ENCODE data around the gene ALPG.
"Not testable (repeated sequence)": the region's sequence is repeated elsewhere in the genome, so short reads cannot be mapped to it uniquely, and the experiment has no call there.

The ALPG gene

DNA sequence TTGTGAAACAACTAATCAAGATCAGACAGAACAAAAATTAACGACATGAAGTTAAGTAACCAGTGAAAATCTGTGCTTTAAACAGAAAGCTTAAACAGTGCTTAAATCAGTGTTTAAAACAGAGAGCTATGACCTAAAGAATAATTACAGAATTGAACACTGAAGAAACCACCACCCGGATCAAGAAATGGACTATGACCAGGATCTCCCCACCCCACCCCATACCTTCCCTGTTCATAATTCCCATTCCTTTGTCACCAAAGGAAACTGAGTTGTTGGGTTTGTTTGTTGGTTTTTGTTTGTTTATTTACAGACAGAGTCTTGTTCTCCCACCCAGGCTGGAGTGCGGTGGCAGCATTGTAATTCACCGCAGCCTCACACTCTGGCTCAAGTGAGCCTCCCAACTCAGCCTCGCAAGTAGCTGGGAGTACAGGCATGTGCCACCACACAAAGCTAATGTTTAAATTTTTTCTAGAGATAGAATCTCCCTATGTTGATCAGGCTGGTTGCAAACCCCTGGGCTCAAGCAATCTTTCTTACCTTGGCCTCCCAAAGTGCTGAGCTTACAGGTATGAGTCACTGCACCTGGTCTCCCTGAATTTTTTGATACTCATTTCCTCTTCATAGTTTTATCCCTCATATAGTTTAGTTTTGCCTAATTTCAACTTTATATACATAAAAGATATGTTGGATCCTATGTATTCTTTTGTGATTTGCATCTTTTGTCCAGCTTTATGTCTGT lies 8.2 kb upstream of the ALPG start:
- DNase-seq = no peak

DNA sequence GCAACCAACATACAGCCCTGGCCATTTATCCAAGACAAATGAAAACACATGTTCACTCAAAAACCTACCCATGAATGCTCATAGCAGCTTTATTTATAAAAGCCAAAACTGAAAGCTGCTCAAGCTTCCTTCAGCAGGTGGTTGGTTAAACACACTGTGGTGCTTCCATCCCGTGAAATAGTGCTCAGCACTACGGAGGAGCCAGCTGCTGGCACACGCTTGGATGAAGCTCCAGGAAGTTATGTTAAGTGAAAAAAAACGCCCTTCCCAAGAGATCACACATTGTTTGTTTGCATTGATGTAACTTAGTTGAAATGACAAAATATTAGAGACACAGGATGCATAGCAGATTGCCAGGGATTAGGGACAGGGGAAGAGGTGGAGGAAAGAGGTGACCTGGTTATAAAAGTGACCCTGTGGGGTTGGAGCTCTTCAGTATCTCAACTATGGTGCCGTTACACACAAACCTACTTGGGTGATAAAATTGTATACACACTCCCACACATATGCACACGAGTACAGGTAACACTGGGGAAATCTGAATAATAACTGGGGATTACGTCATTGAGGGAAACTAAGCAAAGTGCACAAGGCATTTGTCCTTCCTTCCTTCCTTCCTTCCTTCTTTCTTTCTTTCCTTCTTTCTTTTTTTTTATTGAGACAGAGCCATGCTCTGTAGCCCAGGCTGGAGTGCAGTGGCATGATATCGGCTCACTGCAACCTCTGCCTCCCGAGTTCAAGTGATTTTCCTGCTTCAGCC lies 6.2 kb upstream of the ALPG start:
- peak; percentile 7 for DNase-seq

DNA sequence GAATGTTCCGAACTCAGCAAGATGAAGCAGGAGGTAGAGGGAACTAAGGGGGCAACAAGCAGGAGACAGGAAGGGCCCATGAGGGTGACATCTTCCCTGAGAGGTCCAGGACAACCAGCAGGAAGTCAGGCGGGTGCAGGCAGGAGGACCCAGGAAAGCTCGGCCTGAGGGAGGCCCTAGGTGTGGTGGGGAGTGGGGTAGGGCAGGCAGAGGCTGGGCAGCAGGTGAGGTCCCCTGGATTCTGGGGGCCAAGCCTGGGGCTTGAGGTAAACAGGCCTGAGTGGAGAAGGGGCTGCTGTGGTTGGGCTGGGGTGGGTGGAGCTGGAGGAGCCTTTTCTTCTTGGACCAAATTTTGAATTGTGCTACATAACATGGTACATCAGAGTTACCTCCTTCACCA lies 4.1 kb upstream of the ALPG start:
- no peak for DNase-seq

DNA sequence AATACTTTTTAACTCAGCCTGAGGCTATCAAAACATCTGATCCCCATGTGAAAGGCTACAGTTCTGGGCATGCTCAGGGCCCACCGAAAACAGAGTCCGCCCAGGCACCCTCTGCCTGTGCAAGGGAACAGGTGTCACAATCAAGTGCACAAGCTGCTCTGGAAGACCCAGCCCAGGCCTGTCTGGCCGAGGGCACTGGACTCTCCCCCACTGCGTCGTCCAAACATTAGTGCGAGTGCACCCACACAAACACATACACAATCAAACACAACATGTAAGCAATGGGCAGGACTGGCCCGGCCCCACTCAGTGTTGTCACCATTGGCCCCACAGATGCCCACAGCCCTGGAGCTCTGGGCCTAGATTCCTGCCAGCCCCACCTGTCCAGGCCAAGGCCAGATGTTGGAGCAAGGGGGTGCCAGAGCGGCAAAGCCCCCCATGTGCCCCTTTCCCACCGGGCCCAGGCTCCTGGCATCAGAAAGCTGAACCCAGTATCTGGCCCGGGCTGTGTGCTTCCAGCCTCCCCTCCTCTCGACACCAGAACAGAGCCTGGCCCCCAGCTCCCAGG lies 617 bp upstream of the ALPG start:
- DNase-seq = no peak

DNA sequence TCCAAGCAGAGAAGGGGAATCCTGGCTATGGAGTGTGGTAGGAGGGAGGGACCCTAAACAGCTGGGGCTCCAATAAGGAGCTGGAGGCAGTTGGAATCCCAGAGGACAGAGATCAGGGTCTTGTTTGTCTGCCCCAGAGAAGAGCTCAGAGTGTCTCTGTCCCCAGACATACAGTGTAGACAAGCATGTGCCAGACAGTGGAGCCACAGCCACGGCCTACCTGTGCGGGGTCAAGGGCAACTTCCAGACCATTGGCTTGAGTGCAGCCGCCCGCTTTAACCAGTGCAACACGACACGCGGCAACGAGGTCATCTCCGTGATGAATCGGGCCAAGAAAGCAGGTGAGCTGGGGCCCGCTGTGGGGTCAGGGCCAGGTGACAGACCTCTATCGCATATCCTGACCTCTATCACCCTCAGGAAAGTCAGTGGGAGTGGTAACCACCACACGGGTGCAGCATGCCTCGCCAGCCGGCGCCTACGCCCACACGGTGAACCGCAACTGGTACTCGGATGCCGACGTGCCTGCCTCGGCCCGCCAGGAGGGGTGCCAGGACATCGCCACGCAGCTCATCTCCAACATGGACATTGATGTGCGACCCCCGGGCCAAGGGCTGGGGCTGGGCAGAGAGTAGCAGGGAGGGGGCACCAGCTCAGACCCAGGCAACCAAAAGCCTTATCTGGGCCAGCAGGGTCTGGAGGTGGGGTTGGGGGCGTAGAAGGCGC lies 945 bp downstream of the ALPG start:
- not testable (repeated sequence) for DNase-seq

DNA sequence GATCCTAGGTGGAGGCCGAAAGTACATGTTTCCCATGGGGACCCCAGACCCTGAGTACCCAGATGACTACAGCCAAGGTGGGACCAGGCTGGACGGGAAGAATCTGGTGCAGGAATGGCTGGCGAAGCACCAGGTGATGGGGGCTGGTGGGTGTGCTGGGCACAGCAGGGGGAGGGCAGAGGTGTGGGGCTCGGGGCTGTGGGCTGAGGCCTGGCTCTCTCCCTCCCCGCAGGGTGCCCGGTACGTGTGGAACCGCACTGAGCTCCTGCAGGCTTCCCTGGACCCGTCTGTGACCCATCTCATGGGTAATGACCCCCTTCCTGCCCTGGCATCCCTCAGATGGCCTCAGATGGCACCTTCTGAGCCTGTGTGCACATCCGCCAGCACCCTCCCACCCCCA lies 1.6 kb downstream of the ALPG start:
- DNase-seq = not testable (repeated sequence)

DNA sequence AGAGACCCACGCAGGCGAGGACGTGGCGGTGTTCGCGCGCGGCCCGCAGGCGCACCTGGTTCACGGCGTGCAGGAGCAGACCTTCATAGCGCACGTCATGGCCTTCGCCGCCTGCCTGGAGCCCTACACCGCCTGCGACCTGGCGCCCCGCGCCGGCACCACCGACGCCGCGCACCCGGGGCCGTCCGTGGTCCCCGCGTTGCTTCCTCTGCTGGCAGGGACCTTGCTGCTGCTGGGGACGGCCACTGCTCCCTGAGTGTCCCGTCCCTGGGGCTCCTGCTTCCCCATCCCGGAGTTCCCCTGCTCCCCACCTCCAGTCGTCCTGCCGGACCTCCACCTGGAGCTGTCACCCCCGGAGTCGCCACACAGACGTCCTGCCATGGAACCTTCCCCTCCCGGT lies 3.0 kb downstream of the ALPG start:
- not testable (repeated sequence) for DNase-seq

DNA sequence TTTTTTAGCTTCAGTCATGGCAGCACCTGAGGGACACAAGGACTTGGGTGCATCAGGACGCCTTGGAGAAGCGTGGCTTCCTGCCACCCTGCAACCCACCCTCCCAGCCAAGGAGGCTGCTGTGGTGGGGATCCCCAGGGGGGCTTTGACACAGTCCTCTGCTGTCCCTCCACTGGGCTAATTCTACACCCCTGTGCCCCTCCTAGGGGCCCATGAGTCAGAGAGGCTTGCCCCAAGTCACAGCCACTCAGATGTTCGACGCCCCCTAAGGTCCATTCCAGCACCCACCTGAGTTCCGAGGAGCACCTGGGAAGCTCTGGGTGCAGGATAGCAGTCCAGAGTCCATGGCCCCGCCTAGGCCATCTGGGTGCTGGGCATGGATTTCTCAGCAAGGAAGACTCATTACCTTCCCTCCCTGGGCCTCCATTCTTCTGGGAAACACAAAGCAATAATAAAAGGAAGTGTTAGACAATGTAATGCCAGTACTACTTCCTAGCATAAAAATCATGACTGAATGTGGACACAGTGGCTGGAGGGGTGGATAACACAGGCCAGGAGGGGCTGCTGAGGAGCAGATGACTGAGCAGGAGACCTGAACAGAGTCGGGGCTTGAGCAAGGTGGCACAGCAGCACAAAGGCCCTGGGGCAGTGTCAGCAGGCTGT lies 3.7 kb downstream of the ALPG start:
- no peak for DNase-seq

DNA sequence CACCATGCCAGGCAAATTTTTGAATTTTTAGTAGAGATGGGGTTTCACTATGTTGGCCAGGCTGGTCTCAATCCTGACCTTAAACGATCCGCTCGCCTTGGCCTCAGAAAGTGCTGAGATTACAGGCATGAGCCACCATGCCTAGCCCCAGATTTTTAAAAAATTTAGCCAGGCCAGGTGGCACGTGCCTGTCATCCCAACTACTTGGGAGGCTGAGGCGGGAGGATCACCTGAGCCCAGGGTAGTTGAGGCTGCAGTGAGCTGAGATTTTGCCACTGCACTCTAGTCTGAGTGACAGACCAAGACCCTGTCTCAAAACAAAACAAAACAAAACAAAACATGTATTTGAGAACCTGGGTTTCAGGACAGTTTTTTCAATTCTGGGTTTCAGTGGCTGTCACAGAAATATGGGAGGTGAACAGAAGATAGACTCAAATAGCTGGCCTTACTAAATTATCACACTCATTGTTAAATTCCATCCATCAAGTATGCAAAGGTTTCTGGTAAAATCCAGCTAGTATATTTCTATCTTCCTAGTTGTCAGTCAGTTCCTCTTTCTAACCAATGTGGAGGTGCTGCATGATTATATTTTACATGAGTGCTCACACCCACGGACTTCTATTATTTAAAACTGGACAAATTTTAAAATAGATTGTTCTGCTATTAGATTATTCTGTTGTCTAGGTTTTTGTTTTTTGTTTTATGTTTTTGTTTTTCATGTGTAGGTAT lies 5.4 kb downstream of the ALPG start:
- no peak for DNase-seq

DNA sequence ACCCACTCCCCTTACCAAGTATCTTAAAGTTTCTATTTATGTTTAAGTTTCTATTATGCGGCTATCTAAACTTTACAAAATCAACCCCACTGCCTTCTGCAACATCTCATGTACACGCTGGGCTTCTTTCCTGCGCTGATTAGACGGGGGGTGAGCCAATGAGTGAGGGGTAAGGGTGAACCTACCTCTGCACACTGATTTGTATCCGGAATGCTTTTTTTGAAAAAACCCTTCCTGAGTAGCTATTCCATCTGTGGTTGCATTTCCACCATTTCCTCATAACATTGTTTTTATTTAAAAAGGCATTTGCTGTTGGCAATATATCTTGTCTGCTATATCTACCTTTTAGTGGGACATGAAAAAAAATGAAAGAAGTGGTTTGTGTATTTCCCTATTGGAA lies 6.3 kb downstream of the ALPG start:
- no peak for DNase-seq

DNA sequence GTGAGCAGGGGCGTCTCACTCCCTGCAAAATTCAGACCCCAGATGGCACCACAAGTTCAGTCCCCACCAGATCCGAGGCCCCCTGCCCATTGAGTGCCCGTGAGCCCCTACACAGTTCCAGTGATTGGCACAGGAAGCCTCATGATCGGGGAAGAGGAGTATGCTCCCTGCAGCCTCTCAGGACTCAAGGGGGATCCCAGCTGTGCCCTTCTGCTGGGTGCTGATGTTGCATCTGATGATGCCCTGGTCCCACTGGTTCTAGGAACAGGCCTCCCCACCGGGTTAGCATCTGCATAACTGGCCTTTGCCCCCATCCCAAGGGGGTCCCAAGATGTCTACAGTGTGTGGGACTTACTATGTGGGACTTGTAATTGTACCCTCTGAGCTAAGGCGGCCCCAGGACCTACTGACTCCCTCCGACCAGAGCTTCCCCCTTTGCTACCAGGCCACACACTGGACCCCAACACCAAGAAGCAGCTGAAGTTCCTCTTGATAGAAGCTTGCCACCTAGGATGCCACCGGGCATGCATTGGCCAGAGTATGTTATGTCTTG lies 8.6 kb downstream of the ALPG start:
- DNase-seq = no peak

DNA sequence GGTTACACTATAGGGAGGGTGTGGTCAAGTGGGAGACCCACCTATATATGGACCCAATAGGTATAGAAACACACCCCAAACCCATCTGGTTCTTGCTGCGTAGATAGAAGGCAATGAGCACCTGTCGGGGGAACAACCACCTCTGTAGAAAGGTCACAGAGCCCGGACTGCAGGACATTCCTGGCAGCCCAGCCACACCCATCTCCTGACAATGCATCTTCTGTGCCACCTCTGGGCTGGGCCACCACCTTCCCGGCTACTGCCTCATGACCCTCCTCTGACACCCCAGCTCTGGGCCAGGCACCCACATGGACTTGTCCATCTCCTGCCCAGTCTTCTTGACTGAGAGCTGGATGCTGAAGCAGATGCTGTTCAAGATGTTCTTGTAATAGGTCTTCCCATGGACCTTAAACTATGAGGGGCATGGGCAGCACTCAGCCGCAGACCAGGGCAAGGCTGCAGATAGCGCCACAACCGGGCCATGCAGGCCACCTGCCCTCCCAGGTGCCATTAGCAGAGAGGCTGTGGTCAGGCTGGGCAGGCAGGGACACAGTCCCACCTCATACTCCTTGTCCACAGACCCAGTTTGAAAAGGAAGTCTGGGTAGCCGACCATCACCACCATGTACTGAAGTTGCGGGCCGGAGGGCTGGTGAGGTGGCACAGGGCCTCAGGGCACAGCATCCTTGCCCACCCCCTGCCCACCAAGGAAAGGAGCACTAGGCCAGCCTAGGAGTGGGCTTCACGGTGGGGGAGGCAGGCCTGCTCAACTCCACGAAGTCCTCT lies 9.3 kb downstream of the ALPG start:
- no peak for DNase-seq

DNA sequence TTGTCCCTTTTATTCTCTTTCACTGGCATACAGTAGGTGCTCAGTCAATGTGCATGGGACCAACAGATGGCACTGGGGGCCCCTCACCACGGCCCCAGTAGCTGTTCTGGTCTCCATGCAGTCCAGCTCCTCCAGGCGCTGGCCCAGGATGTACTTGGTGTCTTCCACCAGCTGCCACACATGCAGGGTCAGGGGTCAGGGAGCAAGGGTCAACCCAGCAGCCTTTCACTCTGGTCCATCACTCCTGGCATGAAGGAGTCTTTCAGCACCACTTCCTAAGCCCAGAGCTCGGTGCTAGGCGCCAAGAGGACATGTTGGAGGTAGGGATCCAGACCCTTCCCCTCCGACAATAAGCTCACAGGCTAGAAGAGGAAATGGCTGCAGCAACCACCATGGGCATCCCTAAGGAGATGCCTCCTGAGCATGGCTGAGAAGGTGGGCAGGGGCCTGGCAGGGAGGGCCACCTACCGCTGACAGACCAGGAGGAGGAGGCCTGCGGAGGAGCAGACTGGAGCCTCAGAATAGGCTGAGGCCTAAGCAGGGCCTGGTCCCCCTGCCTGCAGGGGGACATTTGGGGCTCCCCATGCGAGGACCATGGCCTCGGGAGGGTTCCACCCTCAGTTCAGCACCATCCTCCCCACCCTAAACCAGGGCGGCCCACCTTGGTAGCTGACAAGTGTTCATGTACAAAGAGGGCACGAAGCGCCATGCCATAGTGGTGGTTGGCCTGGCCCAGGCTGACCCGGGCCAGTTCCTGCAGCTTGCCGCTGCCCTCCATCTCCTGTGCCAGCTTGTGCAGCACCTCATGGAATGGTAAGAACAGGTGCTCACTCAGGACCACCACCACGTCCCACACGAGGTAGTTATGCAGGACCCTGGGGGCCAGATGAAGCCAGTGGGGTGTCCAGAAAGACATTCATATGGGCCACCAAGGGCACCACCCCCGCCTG lies 10.2 kb downstream of the ALPG start:
- no peak for DNase-seq

DNA sequence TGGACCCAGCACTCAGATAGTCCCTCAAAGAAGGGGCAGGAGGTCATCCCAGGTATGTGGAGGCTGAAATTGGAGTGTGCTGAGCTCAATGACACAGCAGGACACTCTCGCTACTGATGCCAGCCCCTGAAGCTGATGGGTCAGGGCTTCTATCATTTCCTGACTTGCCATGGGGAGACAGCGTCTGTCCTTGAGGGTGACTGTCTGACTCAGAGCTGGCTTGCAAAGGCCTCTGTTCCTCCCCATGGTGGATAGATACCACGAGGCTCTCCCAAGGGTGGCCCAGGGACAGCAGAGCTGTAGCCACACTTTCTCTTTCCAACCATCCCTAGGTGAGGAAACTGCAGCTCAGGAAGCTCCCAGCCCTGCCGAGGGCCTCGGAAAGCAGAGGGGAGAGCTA lies 10.8 kb downstream of the ALPG start:
- DNase-seq = no peak

DNA sequence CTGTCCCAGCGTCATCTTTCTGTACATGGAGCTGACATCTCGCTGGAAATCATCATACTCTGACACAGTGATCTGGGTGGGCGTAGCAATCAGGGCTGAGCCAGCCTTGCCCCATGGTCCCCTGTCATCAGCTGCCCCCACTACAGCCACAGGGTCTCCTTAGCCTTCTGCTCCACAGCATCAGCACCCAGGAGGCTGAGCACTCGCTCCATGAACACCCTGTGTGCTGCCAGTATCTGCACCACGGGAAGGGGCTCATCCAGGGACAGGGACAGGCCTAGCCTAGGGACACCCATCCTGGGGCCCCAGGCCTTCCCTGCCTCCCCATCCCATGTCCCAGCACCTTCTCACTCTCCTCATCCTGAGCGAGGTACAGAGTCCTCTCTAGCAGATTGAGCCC lies 11.4 kb downstream of the ALPG start:
- no peak for DNase-seq

DNA sequence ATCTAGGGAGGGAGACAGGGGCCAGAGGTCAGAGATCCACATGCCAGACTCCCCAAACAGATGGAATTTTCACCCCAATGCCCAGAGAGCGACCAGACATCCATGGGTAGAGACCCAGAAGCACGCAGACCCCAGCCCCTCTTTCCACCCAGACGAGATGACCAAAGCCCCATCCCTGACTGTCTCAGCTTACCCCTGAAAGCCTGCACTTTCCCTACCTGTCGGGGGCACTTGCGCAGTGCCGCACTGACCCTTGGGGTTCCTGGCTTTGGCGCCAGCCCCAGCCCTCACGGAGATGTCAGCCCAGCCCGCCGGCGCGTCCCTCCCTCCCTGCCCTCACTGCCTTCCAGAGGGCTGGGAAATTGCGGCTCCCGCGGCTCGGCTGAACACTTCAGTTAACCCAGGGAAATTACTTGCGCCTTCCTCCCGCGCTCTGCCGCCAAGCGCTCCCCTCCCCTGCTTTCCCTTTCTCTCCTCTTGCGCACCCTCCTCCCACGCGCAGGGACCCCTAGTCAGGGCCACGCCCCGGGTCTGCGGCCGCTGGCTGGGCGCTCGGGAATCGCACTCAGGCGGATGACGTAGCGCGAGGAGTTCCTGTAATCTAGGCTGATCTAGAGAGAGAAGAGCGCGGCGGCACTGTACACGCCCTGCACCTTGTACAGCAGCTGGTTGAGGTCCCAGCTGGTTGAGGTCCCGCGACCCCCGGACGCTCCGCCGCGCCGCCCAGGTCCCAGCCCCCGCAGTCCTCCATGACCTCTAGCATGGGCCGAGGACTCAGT lies 12.0 kb downstream of the ALPG start:
- no peak for DNase-seq

DNA sequence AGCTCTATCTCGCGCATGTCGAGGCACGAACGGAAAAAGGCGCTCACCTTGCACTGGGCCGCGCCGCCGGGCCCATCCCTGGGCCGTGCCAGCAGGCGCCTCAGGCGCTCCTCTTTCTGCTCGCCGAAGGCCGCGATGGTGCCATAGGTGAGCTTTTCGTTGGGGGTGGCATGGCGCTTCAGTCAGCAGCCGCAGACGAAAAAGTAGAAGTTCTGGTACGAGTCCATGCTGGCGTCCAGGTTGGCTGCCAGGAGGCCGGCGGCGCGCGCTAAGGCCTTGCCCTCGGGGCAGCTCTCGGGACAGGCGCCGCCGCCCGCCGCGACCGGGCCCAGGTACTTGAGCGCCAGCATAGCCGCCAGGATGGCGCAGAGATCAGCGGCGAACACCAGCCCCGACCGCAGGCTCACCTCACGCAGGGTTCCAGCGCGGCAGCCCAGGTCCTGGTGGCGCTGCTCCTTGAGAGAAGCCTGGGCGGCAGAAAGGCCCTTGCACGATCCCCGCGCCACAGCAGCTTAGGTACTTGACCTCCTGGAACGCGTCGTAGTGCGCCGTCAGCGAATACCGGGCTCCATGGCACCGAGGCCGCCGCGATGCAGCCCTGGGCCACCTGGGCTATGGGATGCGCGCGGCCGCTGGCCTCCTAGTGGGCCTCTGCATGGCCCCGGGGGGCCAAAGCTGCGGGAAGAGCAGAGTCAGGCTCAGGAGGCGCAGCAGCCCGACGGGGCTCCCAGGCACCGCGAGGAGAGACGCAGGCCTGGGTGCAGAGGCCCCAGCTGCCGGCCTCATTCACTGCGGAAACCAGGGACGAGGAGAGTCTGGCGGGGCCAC lies 12.8 kb downstream of the ALPG start:
- no peak for DNase-seq

DNA sequence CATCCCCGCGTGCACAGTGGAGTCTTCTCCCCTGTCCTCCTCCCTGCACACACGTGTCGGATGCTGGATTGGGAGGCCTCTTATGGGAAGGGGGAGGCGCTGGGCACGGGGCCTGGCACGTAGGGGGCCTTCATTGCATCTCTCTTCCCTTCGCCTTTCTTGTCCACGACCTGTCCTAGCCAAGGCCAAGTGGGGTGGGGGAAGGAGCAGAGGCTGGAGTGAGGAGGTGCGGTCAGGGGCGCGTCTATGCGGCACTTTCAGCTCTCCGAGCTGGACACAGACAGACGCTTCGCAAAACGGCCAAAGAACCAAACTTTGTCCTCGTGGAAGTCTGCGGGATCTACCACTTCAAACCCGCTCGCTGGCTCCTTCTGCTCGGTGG lies 13.4 kb downstream of the ALPG start:
- DNase-seq = no peak
